ENCODE data around the gene ORC4.
"Not testable (repeated sequence)": the region's sequence is repeated elsewhere in the genome, so short reads cannot be mapped to it uniquely, and the experiment has no call there.

ORC4 gene

GRCh38 chr2:148013876-148014275, 6.7 kb downstream of the ORC4 start:
- no peak for DNase-seq

- not testable (repeated sequence) for DNase-seq
These were observed 12.1 kb downstream of the ORC4 start for GRCh38 chr2:148008411-148008810.

GRCh38 chr2:148007219-148007900, 13.2 kb downstream of the ORC4 start:
- DNase-seq = no peak

- no peak for DNase-seq
These were observed 14.1 kb downstream of the ORC4 start for GRCh38 chr2:148006249-148007007.

GRCh38 chr2:148002420-148002819, 18.1 kb downstream of the ORC4 start:
- not testable (repeated sequence) for DNase-seq

GRCh38 chr2:148000095-148000494, 20.4 kb downstream of the ORC4 start:
- DNase-seq = no peak

- DNase-seq = no peak
These were observed 21.4 kb downstream of the ORC4 start for GRCh38 chr2:147999126-147999525.

- DNase-seq = no peak
These were observed 22.3 kb downstream of the ORC4 start for GRCh38 chr2:147998203-147998602.

GRCh38 chr2:147996828-147997227, 23.7 kb downstream of the ORC4 start:
- DNase-seq = no peak

GRCh38 chr2:147994965-147995364, 25.6 kb downstream of the ORC4 start:
- DNase-seq = not testable (repeated sequence)

- peak in 5 of 6 experiments; percentile 5 to 70 (median 8) for DNase-seq
These were observed 30.6 kb downstream of the ORC4 start for GRCh38 chr2:147989809-147990403.

GRCh38 chr2:147989102-147989501, 31.4 kb downstream of the ORC4 start:
- no peak for DNase-seq

GRCh38 chr2:147980940-147981528, 39.5 kb downstream of the ORC4 start:
- DNase-seq = no peak

- no peak for DNase-seq
These were observed 42.9 kb downstream of the ORC4 start for GRCh38 chr2:147977679-147978078.

- DNase-seq = no peak
These were observed 44.4 kb downstream of the ORC4 start for GRCh38 chr2:147976102-147976501.

- no peak for DNase-seq
These were observed 52.0 kb downstream of the ORC4 start for GRCh38 chr2:147968571-147968970.

- DNase-seq = no peak
These were observed 68.4 kb downstream of the ORC4 start for GRCh38 chr2:147952118-147952517.

GRCh38 chr2:147945660-147946059, 74.9 kb downstream of the ORC4 start:
- no peak for DNase-seq

GRCh38 chr2:147939313-147939712, 81.2 kb downstream of the ORC4 start:
- no peak for DNase-seq

- DNase-seq = peak in 3 of 6 experiments; percentile 4 to 46 (median 35)
These were observed 82.7 kb downstream of the ORC4 start for GRCh38 chr2:147937744-147938349.

- DNase-seq = no peak
These were observed 85.5 kb downstream of the ORC4 start for GRCh38 chr2:147934881-147935620.

GRCh38 chr2:147933931-147934330, 86.6 kb downstream of the ORC4 start:
- DNase-seq = no peak

Measured in stimulated activated naive CD4-positive, alpha-beta T cell (primary cell).